ENCODE data around the gene ZBED3. TPM values are rescaled to one million over a fixed set of nuclear protein-coding genes. Genes with fewer than 3 reads are reported as not detected.

ZBED3 gene
- total RNA-seq, 1 donor from 2014 or later: 3.5 TPM

GRCh38 chr5:77029376-77029885, 57.7 kb downstream of the ZBED3 start:
- intact Hi-C loops (cut with micrococcal nuclease): no loop called here
- Mint-ChIP-seq H3K9me3 (peaks cover 7% of the 10 kb centered on the region), H3K27ac (peak overlapping the region; percentile 89), H3K4me1 (peaks cover 28% of the 10 kb centered on the region), H3K4me3 (peak overlapping the region; percentile 99), H3K27me3 (peaks cover 13% of the 10 kb centered on the region), H3K36me3 (ENCODE audit: low read depth) (peaks cover 21% of the 10 kb centered on the region)
- CTCF ChIA-PET: interaction anchor here (1.6 kb wide), 1 partner anchor 463 kb away, joined by 4 read pairs; the partner anchor contains the start of gene WDR41
- no peak for DNase-seq
- POLR2A ChIA-PET: interaction anchor here (0.5 to 2.2 kb wide), 3 partner anchors 463 to 1331 kb away, joined by 3 to 10 read pairs (median 5); partner anchors contain the start of genes SCAMP1 and WDR41
- TF ChIP-seq, protein P1, sequence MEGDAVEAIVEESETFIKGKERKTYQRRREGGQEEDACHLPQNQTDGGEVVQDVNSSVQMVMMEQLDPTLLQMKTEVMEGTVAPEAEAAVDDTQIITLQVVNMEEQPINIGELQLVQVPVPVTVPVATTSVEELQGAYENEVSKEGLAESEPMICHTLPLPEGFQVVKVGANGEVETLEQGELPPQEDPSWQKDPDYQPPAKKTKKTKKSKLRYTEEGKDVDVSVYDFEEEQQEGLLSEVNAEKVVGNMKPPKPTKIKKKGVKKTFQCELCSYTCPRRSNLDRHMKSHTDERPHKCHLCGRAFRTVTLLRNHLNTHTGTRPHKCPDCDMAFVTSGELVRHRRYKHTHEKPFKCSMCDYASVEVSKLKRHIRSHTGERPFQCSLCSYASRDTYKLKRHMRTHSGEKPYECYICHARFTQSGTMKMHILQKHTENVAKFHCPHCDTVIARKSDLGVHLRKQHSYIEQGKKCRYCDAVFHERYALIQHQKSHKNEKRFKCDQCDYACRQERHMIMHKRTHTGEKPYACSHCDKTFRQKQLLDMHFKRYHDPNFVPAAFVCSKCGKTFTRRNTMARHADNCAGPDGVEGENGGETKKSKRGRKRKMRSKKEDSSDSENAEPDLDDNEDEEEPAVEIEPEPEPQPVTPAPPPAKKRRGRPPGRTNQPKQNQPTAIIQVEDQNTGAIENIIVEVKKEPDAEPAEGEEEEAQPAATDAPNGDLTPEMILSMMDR (IDR thresholded peaks at IDR 0.05): no peak
- no peak for ATAC-seq (ENCODE audit: low read depth)

GRCh38 chr5:77028631-77029375, 58.3 kb downstream of the ZBED3 start:
- POLR2A ChIA-PET: no interaction called here
- Mint-ChIP-seq H3K4me1 (peaks cover 28% of the 10 kb centered on the region), H3K27ac (no peak overlapping the region), H3K27me3 (peaks cover 15% of the 10 kb centered on the region), H3K4me3 (peak overlapping the region; percentile 55), H3K9me3 (peaks cover 7% of the 10 kb centered on the region), H3K36me3 (ENCODE audit: low read depth) (peaks cover 17% of the 10 kb centered on the region)
- DNase-seq (no peak), ATAC-seq (ENCODE audit: low read depth) (no peak)
- CTCF ChIA-PET: no interaction called here
- intact Hi-C loops (cut with micrococcal nuclease): no loop called here
- TF ChIP-seq, protein P1 (IDR thresholded peaks at IDR 0.05): no peak

GRCh38 chr5:77024490-77024889, 62.6 kb downstream of the ZBED3 start:
- Mint-ChIP-seq H3K4me3 (no peak overlapping the region), H3K27ac (no peak overlapping the region), H3K36me3 (ENCODE audit: low read depth) (peaks cover 3% of the 10 kb centered on the region), H3K27me3 (peaks cover 29% of the 10 kb centered on the region), H3K4me1 (peaks cover 1% of the 10 kb centered on the region), H3K9me3 (peaks cover 7% of the 10 kb centered on the region)
- no peak for ATAC-seq (ENCODE audit: low read depth)
- intact Hi-C loops (cut with micrococcal nuclease): no loop called here
- DNase-seq: no peak
- ChIA-PET CTCF (no interaction called here), POLR2A (no interaction called here)
- TF ChIP-seq, protein P1 (IDR thresholded peaks at IDR 0.05): no peak

GRCh38 chr5:77022511-77023417, 64.3 kb downstream of the ZBED3 start:
- no peak overlapping the region for H3K27ac Mint-ChIP-seq
- no peaks in the 10 kb centered on the region for H3K4me1 Mint-ChIP-seq
- TF ChIP-seq, protein P1 (IDR thresholded peaks at IDR 0.05): no peak
- intact Hi-C loops (cut with micrococcal nuclease): no loop called here
- peaks cover 34% of the 10 kb centered on the region for H3K27me3 Mint-ChIP-seq
- ChIA-PET POLR2A (no interaction called here), CTCF (no interaction called here)
- ATAC-seq (ENCODE audit: low read depth): no peak
- H3K36me3 Mint-ChIP-seq (ENCODE audit: low read depth): no peaks in the 10 kb centered on the region
- H3K9me3 Mint-ChIP-seq: no peaks in the 10 kb centered on the region
- no peak for DNase-seq
- H3K4me3 Mint-ChIP-seq: no peak overlapping the region

Other genes with a start within 250 kb of the ZBED3 start
- 0.61 TPM in 1 of 2 replicates, not detected in the other for gene S100Z, start 237.3 kb downstream of the ZBED3 start, total RNA-seq
- gene CRHBP, start 134.2 kb downstream of the ZBED3 start, total RNA-seq: 0.27 TPM in 1 of 2 replicates, not detected in the other
- 22.2 and 26.5 TPM in 2 replicates for gene AGGF1, start 56.9 kb downstream of the ZBED3 start, total RNA-seq
- not detected in 2 replicates for gene PDE8B, start 123.4 kb upstream of the ZBED3 start, total RNA-seq

Data from activated B cell treated with CpG ODN at 0.5 μM for 24 hours (primary cell).